ENCODE results near the gene ANGPTL4.

DNA sequence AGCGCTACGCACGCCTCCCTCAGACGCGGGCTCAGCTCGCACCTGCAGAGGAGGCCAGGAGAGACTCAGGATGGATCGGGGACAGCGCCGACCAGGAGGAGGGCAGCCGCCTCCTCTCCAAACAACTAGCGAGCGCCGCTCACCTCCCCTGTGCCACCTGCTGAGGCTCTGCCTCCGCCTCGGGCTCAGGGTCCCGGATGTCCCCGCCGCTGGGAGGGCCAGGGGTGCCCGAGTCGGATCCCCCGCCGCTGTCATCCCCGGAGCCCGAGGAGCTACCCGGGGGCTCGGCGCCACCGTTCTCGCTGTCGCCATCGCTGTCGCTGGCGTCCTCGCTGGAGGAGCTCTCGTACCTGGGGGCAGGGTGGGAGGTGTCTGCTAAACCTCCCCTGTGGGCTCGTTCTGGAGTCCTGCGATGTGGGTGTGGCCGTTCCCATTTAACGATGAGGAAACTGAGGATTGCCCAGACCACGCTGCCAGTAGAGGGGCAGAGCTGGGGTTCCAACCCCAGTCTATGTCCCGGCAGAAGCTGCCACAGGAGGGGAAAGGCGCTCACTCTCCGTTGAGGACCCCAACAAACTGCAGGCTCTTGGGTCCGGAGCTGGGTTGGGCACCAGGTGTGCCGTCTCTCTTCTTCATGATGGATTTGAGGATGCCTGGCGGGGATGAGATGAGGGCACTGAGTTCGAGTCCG is 30.0 kb upstream of the ANGPTL4 start:
- TF ChIP-seq, protein P1, sequence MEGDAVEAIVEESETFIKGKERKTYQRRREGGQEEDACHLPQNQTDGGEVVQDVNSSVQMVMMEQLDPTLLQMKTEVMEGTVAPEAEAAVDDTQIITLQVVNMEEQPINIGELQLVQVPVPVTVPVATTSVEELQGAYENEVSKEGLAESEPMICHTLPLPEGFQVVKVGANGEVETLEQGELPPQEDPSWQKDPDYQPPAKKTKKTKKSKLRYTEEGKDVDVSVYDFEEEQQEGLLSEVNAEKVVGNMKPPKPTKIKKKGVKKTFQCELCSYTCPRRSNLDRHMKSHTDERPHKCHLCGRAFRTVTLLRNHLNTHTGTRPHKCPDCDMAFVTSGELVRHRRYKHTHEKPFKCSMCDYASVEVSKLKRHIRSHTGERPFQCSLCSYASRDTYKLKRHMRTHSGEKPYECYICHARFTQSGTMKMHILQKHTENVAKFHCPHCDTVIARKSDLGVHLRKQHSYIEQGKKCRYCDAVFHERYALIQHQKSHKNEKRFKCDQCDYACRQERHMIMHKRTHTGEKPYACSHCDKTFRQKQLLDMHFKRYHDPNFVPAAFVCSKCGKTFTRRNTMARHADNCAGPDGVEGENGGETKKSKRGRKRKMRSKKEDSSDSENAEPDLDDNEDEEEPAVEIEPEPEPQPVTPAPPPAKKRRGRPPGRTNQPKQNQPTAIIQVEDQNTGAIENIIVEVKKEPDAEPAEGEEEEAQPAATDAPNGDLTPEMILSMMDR (IDR thresholded peaks at IDR 0.05) = no peak
- peak; percentile 93 for TF ChIP-seq EZH2phosphoT487 (IDR thresholded peaks at IDR 0.05)
- TF ChIP-seq EZH2 (IDR thresholded peaks at IDR 0.05) = peak; percentile 82
